CD4-positive, alpha-beta T cell treated with Interleukin-2 at 100 ng/mL for 4 hours (primary cell): ENCODE results near the gene WFDC1.
A peak's percentile ranks its signal among the peaks of the same experiment; 100 is the strongest.

Source experiments
- DNase-seq: peaks from one replicate; pipeline ENCODE4 v3.0.0-alpha.2; 2020; ENCODE audit warnings: low spot score

Gene WFDC1, protein sequence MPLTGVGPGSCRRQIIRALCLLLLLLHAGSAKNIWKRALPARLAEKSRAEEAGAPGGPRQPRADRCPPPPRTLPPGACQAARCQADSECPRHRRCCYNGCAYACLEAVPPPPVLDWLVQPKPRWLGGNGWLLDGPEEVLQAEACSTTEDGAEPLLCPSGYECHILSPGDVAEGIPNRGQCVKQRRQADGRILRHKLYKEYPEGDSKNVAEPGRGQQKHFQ

DNA sequence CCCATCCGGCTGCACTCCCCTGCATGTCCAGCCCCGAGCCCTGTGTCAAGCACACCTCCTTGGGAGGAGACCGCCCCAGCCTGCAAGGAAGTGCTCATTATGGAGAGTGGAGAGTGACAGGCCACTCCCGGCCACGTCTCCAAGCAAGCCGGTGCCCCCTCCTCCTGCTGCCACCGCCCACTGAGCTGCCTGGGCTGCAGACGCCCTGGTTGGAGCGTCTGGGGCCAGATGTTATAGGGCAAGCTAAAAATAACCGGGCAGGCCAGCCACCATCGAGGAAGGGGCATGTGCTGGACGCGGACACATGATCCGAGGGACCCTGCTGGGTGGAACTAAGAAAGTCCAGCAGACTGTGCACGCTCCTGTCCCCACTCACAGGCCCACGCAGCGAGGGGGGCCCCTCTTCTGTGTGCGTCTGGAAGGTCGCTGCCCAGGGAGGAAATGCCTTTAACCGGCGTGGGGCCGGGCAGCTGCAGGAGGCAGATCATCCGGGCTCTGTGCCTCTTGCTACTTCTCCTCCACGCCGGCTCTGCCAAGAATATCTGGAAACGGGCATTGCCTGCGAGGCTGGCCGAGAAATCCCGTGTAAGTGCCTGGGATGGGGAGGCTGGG, at the start of gene WFDC1:
Gene WFDC1 (plus strand): TSS at position 348 of the 612 bp plus-strand sequence. CDS start 94 bp downstream, at position 442.
- no peak for DNase-seq

DNA sequence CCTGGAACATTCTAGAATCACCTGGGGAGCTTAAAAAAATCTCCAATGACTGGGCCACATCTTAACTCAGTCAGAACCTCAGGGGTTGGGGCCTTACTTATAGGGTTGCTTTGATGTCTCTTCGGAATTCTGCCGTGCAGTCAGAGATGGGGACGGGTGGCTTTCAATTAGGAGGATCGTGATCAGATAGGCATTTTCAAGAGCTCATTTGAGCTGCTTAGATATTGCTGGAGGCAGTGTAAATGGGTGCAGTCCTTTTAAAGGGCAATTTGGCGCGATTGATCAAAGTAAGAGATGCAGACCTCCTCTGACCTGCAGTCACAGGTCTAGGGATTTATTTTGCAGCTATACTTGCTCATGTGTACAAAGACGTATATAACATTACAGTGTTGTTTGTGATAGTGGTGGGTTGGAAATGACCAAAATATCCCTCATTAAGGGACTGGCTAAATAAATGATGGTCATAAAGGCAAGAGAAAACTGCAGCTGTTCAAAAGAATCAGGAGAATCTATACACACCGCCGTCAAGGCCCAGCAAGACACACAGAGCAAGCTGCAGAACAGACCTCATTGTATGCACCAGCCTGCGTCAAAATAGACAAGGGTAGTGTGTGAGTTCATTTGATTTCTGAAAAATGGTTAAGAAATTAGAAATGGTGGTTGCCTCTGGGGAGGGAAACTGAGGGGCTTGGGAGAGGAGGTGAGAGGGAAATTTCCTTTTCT, 48.6 kb upstream of the WFDC1 start:
- DNase-seq, result no peak

DNA sequence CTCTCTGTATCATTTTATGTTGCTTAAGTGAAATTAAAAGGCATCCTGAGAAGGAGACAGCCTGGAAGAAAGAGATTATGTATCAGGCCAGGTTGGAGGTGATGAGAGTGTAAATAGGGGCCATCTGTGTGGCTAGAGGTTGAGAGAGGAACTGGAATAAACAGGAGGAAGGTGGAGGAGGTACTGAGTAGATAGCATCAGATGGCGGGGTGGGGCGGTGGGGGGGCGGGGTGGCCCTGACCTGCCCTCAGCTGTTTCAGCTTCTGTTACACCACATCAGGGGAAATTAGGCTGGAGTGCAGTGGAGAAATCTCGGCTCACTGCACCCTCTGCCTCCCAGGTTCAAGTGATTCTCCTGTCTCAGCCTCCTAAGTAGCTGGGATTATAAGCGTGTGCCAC, 48.0 kb upstream of the WFDC1 start:
- DNase-seq, result no peak

DNA sequence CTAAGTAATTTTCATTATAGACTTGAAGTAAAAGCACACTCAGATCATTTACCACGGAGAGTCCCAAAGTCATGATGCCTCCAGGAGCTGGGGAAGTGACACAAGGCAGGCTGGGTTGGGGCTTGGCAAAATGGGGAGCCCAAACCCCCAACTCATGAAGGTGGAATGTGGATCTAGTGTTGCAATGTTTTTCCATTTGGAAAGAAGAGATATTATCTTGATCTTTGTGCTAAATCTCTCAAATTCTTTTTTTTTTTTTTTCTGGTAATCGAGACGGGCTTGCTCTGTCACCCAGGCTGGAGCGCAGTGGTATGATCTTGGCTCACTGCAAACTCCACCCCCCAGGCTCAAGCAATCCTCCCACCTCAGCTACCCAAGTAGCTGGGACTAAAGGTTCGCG, 47.3 kb upstream of the WFDC1 start:
- DNase-seq, result no peak

DNA sequence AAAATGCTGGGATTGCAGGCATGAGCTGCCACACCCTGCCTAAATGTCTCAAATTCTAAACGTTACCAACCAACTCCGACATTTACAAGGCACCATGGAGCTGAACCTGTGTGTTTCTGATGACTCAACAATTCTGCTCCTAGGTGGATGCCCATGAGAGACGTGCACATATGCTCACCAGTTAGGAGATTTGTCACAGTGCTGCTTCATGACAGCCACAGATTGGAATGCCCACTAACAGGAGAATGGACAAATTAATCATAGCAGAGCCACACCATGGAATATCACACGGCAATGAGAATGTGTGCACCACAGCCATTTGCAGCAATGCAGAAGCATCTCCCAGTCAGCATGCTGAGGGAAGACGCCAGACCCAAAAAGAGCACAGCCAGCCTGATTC, 46.8 kb upstream of the WFDC1 start:
- no peak for DNase-seq

DNA sequence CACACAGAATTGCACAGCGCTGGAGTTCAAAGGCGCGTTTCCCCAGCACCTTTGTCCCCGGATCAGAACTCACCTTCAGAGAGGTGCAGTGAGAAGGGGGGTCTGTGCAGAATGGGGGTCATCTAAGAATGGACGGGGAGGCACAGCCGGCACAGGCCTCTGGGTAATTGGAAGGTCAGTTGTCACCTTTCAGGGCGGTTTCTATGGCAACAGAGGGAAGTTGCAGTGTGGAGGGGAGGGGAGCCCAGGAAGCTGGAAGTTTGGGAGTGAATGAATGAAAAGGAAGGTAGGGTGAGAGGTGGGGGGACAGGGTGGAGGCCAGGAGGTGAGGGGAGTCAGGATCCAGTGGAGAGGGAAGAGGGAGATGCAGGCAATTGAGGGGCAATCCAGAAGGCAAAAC, 42.5 kb upstream of the WFDC1 start:
- no peak for DNase-seq

DNA sequence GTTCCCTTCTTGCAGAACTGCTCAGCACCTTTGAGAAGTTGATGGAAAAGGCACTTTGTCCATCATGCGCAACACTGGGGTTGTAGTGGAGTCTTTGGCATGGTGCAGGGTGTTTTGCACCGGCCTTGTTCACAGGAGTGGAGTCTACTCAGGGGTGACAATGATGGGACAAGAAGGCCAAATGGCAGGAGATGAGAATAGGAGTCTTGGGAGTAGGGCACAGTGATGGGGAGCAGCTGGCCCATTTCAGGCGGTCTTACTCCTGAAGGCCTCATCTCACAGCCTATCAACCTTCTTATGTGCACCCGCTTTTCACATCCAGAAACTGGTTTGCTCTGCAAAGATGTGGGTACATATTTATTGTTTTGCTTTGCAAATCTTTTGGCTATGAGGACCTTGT, 41.5 kb upstream of the WFDC1 start:
- no peak for DNase-seq

DNA sequence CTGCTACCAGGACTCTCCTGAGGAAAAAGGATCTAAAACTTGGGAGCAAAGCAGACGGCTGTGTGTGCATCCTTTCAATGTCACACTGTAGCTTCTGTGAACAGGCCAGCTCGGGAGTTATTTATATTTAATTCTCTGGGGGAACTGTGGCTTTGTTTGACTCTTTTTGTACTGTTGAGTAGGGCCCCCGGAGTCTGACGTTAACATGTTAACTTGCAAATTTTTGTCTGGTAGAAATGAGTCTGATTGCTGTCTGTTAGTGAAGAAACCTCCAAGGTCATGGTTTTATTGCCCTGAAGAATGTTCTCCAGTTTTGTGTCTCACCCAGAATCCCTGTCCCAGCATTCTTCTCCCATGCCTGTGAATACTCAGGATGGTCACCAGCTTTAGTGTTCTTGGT, 40.6 kb upstream of the WFDC1 start:
- DNase-seq, result no peak

DNA sequence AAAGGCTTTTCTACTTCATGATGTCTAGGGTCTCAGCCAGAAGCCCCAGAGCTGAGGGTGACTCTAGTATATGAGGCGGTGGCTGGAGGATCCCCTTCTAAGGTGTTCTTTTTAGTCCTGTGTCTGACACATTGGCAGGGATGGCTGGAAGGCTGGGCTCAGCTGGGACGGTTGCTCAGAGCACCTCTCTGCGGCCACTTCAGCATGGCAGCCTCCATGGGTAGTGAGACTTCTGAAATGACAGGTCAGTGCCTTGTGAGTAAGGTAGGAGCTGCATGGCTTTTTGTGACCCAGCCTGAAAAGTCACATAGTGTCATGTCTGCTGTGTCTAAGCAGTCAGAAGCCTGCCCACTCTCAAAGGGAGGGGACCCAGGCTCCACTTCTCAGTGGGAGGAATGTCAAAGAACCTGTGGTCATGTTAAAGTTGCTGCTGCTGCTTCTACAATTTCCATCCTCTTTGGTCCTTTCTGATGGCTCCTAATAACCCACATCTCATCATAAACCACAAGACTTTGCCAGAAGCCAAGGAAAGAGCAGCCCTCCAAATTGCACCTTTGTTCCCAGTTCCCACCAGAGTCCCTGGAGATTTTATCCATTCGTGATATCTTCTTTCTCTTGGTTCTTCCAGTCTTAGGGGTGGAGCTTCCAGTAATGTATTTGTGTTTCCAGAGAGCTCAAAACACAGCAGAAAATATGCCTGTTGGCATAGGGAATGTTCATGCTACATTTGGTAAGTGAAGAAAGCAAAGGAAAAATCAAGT, 39.4 kb upstream of the WFDC1 start:
- no peak for DNase-seq

DNA sequence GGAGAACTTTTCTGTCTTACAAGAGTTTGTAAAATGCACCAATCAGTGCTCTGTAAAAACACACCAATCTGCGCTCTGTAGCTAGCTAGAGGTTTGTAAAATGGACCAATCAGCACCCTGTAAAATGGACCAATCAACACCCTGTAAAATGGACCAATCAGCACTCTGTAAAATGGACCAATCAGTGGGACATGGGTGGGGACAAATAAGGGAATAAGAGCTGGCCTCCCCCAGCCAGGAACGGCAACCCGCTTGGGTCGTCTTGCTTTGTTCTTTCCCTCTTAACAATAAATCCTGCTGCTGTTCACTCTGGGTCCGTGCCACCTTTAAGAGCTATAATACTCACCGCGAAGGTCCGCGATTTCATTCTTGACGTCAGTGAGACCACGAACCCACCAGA, 36.4 kb upstream of the WFDC1 start:
- DNase-seq, result no peak

DNA sequence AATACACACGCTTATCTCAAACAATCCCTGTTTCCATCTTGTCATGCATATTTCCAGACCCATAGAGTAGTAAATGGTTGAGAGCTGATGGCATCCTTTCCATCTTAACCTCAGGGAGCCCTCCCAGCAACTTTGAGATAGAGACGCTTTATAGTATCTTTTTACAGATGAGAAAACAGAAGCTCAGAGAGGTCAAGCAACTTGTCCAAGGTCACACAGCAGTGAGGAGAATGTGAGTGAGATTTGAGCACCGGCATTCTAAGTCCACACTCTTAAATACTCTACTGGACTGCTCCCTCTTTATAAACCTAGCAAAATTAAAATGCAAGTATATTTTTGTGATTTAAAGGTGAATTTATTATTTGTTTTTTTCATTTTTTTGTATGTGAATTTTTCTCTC, 35.0 kb upstream of the WFDC1 start:
- no peak for DNase-seq

DNA sequence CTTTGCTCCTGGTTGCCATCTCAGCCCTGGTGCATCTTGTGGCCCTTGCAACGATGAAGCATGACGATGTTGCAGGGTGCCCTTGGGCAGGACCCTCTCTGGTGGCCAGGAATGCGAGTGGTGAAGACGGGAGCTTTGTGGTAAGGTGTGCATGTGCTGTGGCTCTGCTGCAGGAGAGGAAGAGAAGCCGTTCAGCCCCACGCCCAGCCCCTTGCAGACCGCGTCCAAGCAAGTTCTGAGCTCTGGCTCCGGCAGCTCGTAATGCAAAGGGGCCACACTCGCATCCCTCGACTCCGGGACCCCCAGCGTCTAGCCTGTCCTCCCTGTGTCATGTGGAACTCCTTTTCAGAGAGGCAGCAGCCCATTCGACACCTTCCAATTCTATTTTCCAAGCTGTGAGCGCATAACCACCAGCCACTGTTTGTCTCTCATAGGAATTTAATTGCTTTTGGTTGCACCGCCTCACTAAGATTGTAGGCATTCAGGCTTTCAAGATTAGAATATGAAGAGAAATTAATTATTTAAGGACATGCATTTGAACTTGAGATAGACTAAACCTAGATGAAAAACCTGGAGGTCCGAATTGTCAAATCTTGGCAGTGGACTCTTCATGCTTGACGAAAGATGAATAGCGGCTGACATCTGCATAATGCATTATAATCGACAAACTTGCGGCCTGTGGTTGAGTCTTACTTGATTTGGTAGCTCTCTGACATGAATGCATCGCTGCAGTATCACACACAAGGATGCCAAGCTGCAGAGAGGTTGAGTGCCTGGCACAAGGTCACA, 33.7 kb upstream of the WFDC1 start:
- DNase-seq, result no peak

DNA sequence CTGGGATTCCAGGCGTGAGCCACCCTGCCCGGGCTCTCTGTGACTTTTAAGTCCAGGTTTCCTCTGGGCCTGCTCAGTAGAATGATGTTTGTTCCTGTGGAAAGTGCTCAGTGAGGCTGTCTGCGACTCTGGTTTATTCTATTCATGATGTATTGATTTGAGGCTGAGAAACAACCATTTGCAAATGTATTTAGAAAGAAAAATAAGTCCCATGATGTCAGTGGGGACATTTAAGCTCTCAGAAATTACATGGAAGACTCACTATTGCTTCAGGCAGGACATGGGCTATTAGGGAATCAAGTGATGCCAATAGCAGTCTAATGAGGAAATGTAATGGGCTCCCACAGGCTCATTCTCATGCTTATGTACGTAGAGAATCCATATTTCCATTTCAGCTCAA, 32.6 kb upstream of the WFDC1 start:
- no peak for DNase-seq

DNA sequence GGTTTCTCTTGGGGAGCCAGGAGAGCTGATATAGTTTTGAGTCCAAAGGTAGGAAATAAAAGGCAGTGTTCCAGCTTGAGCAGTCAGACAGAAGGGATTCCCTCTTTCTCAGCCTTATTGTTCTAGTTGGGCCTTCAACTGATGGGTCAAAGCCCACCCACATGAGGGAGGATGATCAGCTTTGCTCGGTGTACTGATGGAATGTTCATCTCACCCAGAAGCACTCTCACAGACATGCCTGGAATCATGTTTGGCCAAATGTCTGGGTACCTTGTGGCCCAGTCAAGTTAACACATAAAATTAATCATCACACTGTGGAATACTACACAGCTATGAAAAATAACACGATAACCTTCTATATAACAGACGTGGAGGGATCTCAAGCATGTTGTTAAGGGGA, 31.7 kb upstream of the WFDC1 start:
- DNase-seq, result no peak

DNA sequence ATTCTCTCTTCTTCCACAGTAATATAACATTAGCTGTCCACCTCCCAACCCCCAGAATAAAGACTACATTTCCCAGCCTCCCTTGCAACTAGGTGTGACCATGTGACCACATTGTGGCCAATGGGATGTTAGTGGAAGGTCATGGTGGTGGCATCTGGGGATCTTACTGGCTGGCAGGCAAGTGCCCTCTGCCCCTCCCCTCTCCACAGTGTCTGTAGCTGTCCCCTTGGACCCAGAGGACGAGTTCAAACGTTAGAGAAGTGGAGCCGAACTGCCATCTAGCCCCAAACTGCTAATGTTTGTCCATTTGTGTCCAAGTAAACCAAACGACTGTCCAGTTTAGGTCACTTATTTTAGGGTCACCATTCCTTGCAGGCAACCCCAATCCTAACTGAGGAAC, 28.2 kb upstream of the WFDC1 start:
- peak; percentile 9 for DNase-seq

DNA sequence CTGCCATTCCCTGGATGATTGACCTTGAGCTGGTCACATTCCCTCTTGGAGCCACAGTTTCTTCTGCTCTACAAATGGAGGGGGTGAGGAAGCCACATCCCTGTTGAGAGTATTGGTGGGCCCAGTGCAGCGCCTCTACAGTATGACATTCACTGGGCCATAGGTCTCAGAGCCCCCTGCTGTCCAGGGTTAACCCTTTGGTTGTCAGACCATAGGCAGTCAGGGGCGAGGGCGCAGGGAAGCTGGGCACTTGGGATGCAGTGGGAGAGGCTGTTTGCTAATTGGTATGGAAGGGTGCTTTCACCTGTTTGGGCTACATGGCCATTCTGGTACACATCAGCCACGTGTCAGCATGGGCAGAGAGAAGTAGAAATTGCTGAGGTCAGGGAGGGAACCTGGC, 27.3 kb upstream of the WFDC1 start:
- DNase-seq, result no peak

DNA sequence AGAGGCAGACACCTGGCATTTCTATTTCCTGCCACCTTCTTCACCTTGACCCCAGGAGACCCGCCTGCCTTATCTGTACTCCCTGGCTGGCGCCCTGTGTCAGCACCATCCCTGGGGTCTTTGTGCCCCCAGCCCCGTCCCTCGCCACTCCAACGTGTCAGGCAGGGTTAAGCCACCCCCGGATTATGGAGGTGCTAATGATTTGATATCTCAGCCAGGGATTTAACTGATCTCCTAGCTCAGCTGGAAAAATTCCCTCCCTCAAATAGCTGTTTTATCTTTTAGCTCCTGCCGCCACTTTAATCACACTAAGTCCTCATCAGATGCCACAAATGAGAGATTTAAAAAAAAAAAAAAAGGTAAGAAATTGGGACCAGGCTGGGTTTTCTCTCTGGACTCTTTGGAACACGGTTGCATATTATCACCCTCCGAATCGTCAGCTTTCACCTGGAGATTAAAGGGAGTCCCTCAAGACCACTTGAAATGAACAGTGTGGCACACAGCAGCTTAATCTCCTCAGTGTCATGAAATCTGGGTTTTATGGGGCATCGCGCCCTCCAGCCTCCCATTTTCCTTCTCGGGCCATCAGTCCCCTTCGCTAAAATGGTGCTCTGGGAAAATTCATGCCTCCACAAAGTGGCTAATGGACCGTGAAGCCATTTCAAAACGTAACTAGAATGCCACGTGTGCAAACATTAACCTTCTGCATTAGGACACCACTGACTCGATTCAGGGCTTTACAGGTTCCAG, 26.2 kb upstream of the WFDC1 start:
- no peak for DNase-seq

DNA sequence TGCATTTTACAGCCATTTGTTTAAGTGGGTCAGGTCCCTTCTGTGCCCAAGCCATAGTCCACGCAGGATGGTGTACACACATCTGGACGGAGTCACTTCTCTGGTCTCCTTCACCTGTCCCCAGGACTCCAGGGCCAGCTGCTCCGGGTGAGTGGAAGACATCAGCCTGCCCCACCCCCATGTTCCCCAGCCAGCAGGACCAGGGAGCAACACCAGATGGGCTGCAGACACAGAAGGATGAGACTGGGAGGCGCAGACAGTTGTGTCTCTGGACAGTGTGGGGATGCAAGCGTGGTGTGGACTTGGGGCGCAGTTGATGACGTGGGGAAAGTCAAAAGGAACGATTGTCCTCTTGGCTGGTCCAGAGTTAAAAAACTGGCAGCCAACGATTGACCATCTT, 24.6 kb upstream of the WFDC1 start:
- DNase-seq, result no peak

DNA sequence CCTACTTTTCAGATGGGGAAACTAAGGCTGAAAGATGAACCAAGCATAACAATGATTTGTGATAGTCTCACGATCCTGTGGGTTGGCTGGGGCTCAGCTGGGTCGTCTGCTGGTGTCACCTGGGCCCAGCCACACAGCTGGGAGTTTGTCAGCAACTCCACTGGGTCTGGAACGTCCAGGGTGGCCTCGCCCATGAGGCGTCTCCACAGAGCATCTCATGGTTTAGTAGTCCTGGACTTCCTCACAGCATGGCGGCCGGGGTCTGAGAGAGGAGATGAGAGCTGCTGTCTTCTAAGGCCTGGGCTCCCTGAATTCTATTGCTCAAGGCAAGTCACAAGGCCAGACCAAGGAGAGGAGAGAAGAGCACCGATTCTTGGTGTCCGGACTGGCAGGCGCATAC, 24.1 kb upstream of the WFDC1 start:
- no peak for DNase-seq

DNA sequence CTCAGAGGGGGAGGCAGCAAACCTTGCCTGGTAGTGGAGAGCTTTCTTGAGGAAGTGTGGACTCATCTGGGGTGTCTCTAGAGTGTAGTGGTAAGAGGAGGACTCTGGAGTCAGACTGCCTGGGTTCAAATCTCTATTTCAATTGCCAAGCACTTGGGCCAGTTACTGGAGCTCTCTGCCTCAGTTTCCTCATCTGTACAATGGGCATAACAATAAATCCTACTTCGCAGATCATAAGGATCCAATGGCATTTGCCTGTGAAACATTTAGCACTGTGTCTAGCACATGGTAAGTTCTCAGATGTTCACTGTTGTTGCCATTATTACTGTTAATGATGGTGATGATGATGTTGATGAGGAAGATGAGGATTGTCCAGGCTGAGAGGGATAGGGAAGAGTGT, 23.6 kb upstream of the WFDC1 start:
- no peak for DNase-seq

DNA sequence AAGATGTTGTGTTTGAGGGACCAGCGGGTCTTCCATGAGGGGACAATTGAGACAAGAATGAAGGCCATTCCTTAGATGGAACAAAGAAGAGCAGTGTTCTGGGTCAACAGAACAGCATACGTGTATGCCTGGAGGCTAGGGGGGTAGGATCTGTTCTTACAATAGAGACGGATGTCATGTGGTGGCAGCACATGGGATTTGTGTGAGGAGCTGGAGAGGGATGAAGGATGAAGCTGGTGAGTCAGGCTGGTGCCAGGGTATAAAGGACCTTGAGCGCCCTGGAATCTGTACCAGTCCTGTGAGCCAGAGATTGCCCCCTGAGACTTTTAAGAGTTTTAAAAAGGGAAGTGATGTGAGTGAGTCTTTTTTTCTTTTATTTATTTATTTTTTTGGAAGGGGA, 22.8 kb upstream of the WFDC1 start:
- no peak for DNase-seq
